Measurements from ENCODE around the gene PCDH9.

The PCDH9 gene

GRCh38 chr13:66803013-66803807, 426.9 kb downstream of the PCDH9 start:
- in situ Hi-C loops (cut with MboI; ENCODE audit: low sequenced_read_pairs, unreplicated experiment), result no loop called here
- TF ChIP-seq, protein P1, sequence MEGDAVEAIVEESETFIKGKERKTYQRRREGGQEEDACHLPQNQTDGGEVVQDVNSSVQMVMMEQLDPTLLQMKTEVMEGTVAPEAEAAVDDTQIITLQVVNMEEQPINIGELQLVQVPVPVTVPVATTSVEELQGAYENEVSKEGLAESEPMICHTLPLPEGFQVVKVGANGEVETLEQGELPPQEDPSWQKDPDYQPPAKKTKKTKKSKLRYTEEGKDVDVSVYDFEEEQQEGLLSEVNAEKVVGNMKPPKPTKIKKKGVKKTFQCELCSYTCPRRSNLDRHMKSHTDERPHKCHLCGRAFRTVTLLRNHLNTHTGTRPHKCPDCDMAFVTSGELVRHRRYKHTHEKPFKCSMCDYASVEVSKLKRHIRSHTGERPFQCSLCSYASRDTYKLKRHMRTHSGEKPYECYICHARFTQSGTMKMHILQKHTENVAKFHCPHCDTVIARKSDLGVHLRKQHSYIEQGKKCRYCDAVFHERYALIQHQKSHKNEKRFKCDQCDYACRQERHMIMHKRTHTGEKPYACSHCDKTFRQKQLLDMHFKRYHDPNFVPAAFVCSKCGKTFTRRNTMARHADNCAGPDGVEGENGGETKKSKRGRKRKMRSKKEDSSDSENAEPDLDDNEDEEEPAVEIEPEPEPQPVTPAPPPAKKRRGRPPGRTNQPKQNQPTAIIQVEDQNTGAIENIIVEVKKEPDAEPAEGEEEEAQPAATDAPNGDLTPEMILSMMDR (IDR thresholded peaks at IDR 0.05; ENCODE audit: borderline replicate concordance, control extremely low read depth, extremely low read depth, insufficient read depth, missing control alignments), result no peak
- DNase-seq (ENCODE audit: low spot score), result no peak

DNA sequence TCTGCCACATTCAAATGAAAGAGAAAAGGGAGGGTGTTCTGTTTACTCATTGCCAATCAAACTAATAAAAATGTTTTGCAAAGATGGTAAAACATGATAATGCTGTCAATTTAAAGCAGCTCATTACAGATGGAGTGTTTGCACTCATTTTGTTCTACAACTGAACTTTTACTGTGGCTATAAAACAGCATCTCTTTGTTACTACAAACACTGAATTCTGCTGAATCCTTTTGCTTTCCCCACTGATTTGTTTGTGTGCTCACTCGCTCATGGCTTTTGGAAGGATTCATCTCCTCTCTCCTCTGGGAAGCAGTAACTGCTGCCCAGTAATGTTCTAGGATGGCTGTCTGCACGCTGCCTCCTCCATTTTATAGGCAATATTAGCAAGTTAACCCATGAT, 434.5 kb downstream of the PCDH9 start:
- DNase-seq (ENCODE audit: low spot score), result no peak
- in situ Hi-C loops (cut with MboI; ENCODE audit: low sequenced_read_pairs, unreplicated experiment), result no loop called here
- TF ChIP-seq, protein P1 (IDR thresholded peaks at IDR 0.05; ENCODE audit: borderline replicate concordance, control extremely low read depth, extremely low read depth, insufficient read depth, missing control alignments), result no peak

- no peak for DNase-seq (ENCODE audit: low spot score)
- TF ChIP-seq, protein P1 (IDR thresholded peaks at IDR 0.05; ENCODE audit: borderline replicate concordance, control extremely low read depth, extremely low read depth, insufficient read depth, missing control alignments), result no peak
- in situ Hi-C loops (cut with MboI; ENCODE audit: low sequenced_read_pairs, unreplicated experiment), result no loop called here
Observed at GRCh38 chr13:66794340-66795031, 435.6 kb downstream of the PCDH9 start.

GRCh38 chr13:66790861-66791260, 439.3 kb downstream of the PCDH9 start:
- in situ Hi-C loops (cut with MboI; ENCODE audit: low sequenced_read_pairs, unreplicated experiment), result no loop called here
- TF ChIP-seq, protein P1 (IDR thresholded peaks at IDR 0.05; ENCODE audit: borderline replicate concordance, control extremely low read depth, extremely low read depth, insufficient read depth, missing control alignments), result no peak
- no peak for DNase-seq (ENCODE audit: low spot score)

DNA sequence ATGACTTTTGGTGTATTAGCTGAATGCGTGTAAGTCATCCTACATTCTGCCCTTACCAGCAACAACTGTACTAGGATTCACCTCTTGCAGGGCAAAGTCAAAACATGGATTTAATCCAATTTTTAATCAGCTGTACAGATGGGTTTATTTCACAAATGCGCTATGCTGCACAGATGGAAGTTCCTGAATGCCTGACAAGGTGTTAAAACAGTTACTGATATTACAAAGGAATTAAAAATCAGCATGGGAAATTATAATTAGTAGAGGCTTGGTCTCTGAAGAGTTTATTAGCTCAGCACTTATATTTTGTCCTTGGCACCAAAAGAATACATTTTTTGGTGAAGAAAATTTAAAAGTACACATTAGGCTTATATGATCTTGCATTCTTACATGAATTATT, 448.9 kb downstream of the PCDH9 start:
- TF ChIP-seq, protein P1 (IDR thresholded peaks at IDR 0.05; ENCODE audit: borderline replicate concordance, control extremely low read depth, extremely low read depth, insufficient read depth, missing control alignments), result no peak
- in situ Hi-C loops (cut with MboI; ENCODE audit: low sequenced_read_pairs, unreplicated experiment), result no loop called here
- no peak for DNase-seq (ENCODE audit: low spot score)

GRCh38 chr13:66780814-66781213, 449.3 kb downstream of the PCDH9 start:
- TF ChIP-seq, protein P1 (IDR thresholded peaks at IDR 0.05; ENCODE audit: borderline replicate concordance, control extremely low read depth, extremely low read depth, insufficient read depth, missing control alignments), result no peak
- in situ Hi-C loops (cut with MboI; ENCODE audit: low sequenced_read_pairs, unreplicated experiment), result no loop called here
- DNase-seq (ENCODE audit: low spot score), result no peak

Data from GM13976 (cell line).